Inflammatory macrophage treated with lipopolysaccharide for 4 hours (primary cell): ENCODE data around the gene S1PR5.

ENCODE experiments used
- DNase-seq: peaks from one replicate; pipeline ENCODE4 v3.0.0-alpha.2; 2020

Gene S1PR5

DNA sequence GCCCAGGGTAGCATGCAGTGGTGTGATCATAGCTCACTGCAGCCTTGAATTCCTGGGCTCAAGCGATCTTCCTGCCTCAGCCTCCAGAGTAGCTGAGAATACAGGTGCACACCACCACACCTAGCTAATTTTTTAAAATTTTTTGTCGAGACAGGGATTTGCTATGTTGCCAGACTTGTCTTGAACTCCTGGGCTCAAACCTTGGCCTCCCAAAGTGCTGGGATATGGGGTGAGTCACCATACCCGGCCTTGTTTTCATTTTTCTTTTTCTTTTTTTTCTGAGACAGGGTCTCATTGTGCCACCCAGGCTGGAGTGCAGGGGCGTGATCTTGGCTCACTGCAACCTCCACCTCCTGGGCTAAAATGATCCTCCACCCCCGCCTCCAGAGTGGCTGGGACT lies 52.8 kb downstream of the S1PR5 start:
- no peak for DNase-seq
